IPS DF 6.9 (cell line): Measurements from ENCODE around the gene FBN1.
A peak's percentile ranks its signal among the peaks of the same experiment; 100 is the strongest.

Experiments used
- DNase-seq: peaks from one replicate; pipeline ENCODE4 v3.0.0-alpha.2; 2013; ENCODE audit warnings: low read depth, low spot score
- H3K27ac ChIP-seq: one replicate; pipeline ENCODE4 v1.5.1; 2013; ENCODE audit warnings: low read length, control low read depth
- H3K27me3 ChIP-seq: 2 replicates; pipeline ENCODE4 v1.6.1; 2013; ENCODE audit warnings: mild to moderate bottlenecking, low read length; ENCODE audit not compliant: control insufficient read depth, insufficient read depth
- H3K36me3 ChIP-seq: 2 replicates; pipeline ENCODE4 v1.6.1; 2013; ENCODE audit warnings: low read length; ENCODE audit not compliant: control insufficient read depth, insufficient read depth
- H3K4me1 ChIP-seq: 2 replicates; pipeline ENCODE4 v1.6.1; 2013; ENCODE audit warnings: low read length; ENCODE audit not compliant: control insufficient read depth, insufficient read depth
- H3K4me3 ChIP-seq: 2 replicates; pipeline ENCODE4 v1.5.1; 2013; ENCODE audit warnings: mild to moderate bottlenecking, low read length
- H3K9me3 ChIP-seq: 2 replicates; pipeline ENCODE4 v1.6.1; 2013; ENCODE audit warnings: low read length, inconsistent platforms; ENCODE audit not compliant: control insufficient read depth, insufficient read depth
- WGBS: extraction: QIAGEN DNeasy Blood & Tissue Kit; methylation state at CpG from one replicate; pipeline ENCODE4 v1.1.7; 2013; ENCODE audit warnings: mixed read lengths, missing lambda C conversion rate; ENCODE audit not compliant: insufficient read length, insufficient coverage; 5-methylcytosine and 5-hydroxymethylcytosine counted together

Gene FBN1

DNA sequence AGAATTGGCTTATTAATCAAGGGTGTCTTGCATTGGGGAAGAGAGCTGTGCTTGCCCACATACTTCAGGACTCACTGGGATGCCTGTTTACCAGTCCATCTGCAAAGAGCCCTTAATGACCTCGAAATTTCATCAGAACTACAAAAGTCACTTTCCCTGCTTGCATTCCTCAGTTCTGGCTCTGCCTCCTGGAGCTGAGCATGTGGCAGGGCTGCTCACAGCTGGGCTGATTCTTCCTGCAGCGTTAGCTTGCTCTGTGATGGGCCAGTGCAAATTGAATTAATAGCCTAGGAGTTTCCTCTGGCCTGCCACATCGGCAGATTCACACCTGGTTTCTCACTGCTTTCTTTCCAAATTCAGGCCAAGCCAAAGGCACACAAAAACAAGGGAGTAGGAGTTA is 205.4 kb downstream of the FBN1 start:
- Histone ChIP-seq H3K27ac (no peak overlapping the region), H3K9me3 (no peaks in the 10 kb centered on the region), H3K4me3 (no peak overlapping the region), H3K36me3 (no peaks in the 10 kb centered on the region), H3K27me3 (no peaks in the 10 kb centered on the region), H3K4me1 (peaks cover 2% of the 10 kb centered on the region; the same call in 1 of the 2 replicates)
- WGBS = no CpG with 5 or more reads among the region's 3 CpGs
- peak; percentile 22 for DNase-seq

DNA sequence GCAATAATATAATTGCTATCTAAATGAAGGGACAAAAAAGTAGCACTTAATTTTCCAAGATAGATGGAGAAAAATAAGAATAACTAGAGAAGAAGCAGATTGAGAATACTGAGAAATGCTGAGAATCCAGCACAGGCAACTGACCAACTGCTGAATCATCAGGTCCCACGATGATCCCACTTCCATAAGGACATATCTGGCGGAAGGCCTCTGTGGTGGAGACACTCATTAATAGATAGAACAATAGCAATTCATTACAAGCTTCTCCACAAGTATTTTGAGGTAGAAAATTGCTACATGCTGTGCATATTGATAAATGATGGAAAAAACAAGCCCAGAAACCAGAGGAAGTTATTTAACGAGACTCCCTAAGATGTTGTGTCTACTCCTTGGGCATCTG is 208.3 kb downstream of the FBN1 start:
- Histone ChIP-seq H3K36me3 (no peaks in the 10 kb centered on the region), H3K4me3 (no peak overlapping the region), H3K27ac (no peak overlapping the region), H3K4me1 (peaks cover 2% of the 10 kb centered on the region; the same call in 1 of the 2 replicates), H3K27me3 (no peaks in the 10 kb centered on the region), H3K9me3 (no peaks in the 10 kb centered on the region)
- no peak for DNase-seq
- WGBS = no CpG with 5 or more reads among the region's 3 CpGs

DNA sequence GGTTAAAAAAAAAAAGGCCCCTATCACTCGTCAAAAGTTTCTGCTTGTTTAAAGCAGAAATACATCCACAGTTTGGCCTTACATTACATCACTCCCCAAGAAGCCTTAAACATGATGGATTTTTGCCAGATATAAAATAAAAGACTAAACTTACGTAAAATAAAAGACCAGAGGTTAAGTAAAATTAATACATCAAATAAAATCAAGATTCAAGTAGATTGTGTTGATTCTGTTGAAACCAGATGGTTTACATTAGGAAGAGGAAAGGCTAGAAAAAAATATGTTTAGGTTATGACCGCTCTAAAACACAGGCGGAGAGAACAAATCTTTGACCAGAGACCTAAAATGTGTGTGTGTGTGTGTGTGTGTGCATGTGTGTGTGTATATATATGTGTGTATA is 210.2 kb downstream of the FBN1 start:
- DNase-seq = no peak
- no peak overlapping the region for H3K4me3 ChIP-seq
- H3K4me1 ChIP-seq = peaks cover 2% of the 10 kb centered on the region; the same call in 1 of the 2 replicates
- no peak overlapping the region for H3K27ac ChIP-seq
- WGBS = no CpG with 5 or more reads among the region's 4 CpGs
- no peaks in the 10 kb centered on the region for H3K27me3 ChIP-seq
- no peaks in the 10 kb centered on the region for H3K9me3 ChIP-seq
- no peaks in the 10 kb centered on the region for H3K36me3 ChIP-seq

DNA sequence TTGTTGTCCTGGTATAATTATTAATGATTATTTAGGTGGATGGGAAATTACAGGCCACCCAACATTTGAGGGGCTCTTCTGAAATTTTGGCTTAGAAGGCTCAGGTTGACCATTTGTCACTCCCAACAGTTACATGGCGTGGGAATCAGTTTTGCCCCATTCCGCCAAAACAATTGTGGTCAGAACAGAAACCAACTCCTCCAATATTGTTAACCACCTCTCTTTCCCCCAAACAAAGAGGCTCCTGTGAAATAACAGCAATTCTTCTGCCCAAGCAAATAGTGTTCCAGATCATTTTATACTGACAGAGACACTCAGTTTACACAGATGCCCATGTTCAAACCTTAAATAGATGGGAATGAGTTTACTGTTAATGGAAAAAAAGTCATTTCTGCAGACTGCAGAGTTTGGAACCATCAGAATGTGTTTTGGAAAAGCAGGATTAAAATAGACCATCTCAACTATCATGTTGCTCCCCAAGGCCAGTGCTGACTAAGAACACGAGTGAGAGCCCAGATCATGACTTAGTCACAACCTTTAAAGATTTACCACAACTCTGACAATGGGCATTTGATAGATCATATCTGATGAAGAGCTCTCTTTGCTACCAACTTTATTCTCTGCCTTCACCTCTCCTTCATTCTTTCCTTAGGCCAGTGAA is 212.2 kb downstream of the FBN1 start:
- H3K4me3 ChIP-seq = no peak overlapping the region
- H3K9me3 ChIP-seq = no peaks in the 10 kb centered on the region
- no peaks in the 10 kb centered on the region for H3K36me3 ChIP-seq
- no peaks in the 10 kb centered on the region for H3K4me1 ChIP-seq
- no peaks in the 10 kb centered on the region for H3K27me3 ChIP-seq
- WGBS = no CpG with 5 or more reads among the region's 3 CpGs
- no peak overlapping the region for H3K27ac ChIP-seq
- DNase-seq = no peak

DNA sequence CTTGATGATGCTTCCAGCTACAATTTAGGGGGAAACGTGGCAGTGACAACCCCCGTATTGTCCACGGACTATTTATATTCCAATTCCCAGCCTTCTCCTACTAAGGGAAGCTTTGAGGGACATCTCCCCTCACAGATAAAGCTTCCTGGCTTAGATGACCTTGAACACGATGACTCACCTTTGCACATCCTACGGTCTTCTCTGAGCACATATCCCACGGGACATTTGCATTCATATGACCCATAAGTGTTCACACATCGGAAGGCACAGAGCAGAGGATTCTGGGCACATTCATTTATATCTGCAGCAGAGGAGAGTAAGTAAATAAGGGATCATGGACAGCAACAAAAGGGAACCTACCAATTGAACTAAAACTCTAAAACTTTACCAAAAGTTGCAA is 212.8 kb downstream of the FBN1 start:
- Histone ChIP-seq H3K27ac (no peak overlapping the region), H3K4me1 (no peaks in the 10 kb centered on the region), H3K36me3 (no peaks in the 10 kb centered on the region), H3K4me3 (no peak overlapping the region), H3K9me3 (no peaks in the 10 kb centered on the region), H3K27me3 (no peaks in the 10 kb centered on the region)
- DNase-seq = no peak
- WGBS = no CpG with 5 or more reads among the region's 7 CpGs

DNA sequence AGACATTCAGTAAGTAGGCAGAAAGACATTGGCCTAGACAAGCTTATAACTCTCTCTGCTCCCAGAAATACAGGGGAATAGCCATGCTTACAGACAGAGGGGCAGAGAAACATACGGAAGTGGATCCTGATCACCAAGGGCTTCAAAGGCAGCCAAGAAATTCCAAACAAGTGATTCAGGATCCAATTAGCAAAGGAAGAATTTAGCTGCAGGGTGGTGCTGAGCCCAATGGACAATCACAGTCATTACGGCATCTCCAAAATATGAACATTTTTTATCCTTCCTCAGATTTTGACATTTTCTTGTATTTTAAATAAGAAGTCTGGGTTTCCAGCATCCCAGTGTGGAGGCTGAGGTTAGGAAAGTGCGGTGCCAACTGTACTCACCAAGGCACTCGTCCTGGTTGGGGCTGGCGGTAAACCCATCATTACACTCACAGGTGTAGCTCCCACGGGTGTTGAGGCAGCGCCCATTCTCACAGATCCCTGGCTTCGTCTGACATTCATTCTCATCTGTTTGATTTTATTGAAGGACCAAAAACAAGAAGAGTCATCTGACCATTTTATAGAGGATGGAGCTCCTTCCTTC is 217.5 kb downstream of the FBN1 start:
- no peaks in the 10 kb centered on the region for H3K9me3 ChIP-seq
- H3K27ac ChIP-seq = no peak overlapping the region
- no peak for DNase-seq
- no peak overlapping the region for H3K4me3 ChIP-seq
- no peaks in the 10 kb centered on the region for H3K36me3 ChIP-seq
- no peaks in the 10 kb centered on the region for H3K27me3 ChIP-seq
- no CpG with 5 or more reads among the region's 8 CpGs for WGBS
- H3K4me1 ChIP-seq = no peaks in the 10 kb centered on the region

DNA sequence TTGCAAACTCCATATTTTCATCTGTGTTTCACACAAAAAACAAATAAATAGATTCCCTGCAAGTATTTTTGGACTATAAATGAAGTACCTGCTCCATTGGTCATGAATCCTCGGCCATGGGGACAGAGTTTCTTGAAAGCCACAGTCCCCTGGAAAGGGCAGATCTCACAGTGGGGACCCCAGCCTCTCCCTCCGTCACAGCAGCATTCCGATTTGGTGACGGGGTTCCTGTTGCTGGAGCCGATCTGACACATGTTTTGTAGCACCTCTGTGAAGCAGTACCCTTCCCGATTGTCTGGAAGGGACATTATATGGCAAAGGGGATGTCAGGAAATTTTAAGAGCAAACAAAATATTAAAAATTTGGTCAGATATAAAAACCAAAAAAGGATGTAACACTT is 218.0 kb downstream of the FBN1 start:
- Histone ChIP-seq H3K4me3 (no peak overlapping the region), H3K9me3 (no peaks in the 10 kb centered on the region), H3K27me3 (no peaks in the 10 kb centered on the region), H3K36me3 (no peaks in the 10 kb centered on the region), H3K27ac (no peak overlapping the region), H3K4me1 (no peaks in the 10 kb centered on the region)
- no CpG with 5 or more reads among the region's 6 CpGs for WGBS
- no peak for DNase-seq

DNA sequence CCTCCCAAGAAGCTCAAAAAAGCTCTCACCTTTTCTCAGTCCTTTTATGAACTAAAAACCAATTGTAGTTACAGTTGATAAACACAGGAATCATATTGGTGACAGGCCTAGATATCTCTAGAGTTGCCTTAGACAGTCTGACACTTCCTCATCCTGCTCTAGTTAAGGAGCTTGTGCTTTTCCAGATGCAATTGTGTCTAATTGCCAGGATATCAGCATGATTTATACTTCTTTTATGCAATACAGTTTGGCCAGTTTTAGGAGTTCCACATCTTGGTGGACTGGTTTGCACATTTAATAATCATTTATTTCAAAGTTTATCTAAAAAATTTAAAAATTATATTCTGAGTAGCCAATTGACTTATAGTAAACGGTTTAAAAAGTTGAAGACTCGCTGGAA is 218.6 kb downstream of the FBN1 start:
- H3K4me1 ChIP-seq = no peaks in the 10 kb centered on the region
- no peaks in the 10 kb centered on the region for H3K9me3 ChIP-seq
- no peak overlapping the region for H3K27ac ChIP-seq
- no CpG with 5 or more reads among the region's 2 CpGs for WGBS
- no peaks in the 10 kb centered on the region for H3K36me3 ChIP-seq
- H3K27me3 ChIP-seq = no peaks in the 10 kb centered on the region
- no peak overlapping the region for H3K4me3 ChIP-seq
- no peak for DNase-seq

DNA sequence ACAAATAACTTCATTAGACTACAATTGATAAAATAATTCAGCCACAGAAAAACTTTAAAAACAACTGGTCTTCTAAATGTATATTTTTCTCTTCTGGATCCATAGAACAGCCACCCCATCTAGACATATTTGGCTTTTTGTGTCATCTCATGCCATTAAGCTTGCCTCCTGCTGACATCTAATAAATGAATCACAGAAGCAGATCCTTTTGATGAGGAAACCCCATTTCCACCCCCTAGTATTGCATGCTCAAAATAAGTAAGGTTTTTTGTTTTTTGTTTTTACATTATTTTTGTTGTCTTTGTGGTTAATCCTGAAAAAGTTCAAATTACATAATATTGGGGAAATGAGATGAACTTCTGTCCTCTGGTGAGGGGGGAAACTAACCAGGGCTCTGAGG is 219.5 kb downstream of the FBN1 start:
- DNase-seq = no peak
- H3K27ac ChIP-seq = no peak overlapping the region
- peaks cover 3% of the 10 kb centered on the region; the same call in 1 of the 2 replicates for H3K4me1 ChIP-seq
- no peaks in the 10 kb centered on the region; the same call in 1 of the 2 replicates for H3K36me3 ChIP-seq
- H3K9me3 ChIP-seq = no peaks in the 10 kb centered on the region
- no peak overlapping the region for H3K4me3 ChIP-seq
- H3K27me3 ChIP-seq = no peaks in the 10 kb centered on the region

DNA sequence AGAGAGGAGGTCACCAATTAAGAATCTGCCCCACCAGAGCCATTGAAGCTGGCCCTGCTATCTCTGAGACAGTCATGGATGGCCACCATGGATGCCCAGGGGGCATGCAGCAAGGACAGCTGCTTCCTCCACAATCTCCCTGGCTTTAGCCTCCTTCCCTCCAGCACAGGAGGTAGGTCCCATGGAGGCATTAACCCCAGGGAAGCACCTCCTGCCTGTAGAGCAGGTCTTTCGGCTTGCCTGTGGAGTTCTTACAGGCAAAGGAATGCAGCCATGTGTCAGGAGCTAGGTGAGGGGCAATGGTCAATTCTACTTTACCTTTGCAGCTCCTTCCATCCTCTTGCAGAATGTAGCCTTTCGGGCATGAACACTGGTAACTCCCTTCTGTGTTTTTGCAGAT is 220.5 kb downstream of the FBN1 start:
- no peaks in the 10 kb centered on the region; the same call in 1 of the 2 replicates for H3K36me3 ChIP-seq
- no peak overlapping the region for H3K4me3 ChIP-seq
- DNase-seq = no peak
- no peaks in the 10 kb centered on the region for H3K27me3 ChIP-seq
- H3K9me3 ChIP-seq = no peaks in the 10 kb centered on the region
- peaks cover 3% of the 10 kb centered on the region; the same call in 1 of the 2 replicates for H3K4me1 ChIP-seq
- H3K27ac ChIP-seq = no peak overlapping the region
- WGBS = no CpG with 5 or more reads among the region's 2 CpGs
